GM12891 (cell line): ENCODE data around the gene TEKT4. TPM values are rescaled to one million over a fixed set of nuclear protein-coding genes. Genes with fewer than 3 reads are reported as not detected.
"Not testable (repeated sequence)": the region's sequence is repeated elsewhere in the genome, so short reads cannot be mapped to it uniquely, and the experiment has no call there.

Experiments
- DNase-seq: peaks from one replicate; pipeline ENCODE4 v3.0.0; 2011; ENCODE audit warnings: low spot score; ENCODE audit not compliant: insufficient read length
- FAIRE-seq: peaks from 2 replicates; lab custom pipeline; 2011; peaks lifted over from hg19 to GRCh38; lab: Jason Lieb, UNC
- PAX5 ChIP-seq: IDR thresholded peaks from 2 replicates; pipeline ENCODE4 v1.6.1; 2011; ENCODE audit warnings: low read length, moderate library complexity, mild to moderate bottlenecking; ENCODE audit not compliant: insufficient read depth, severe bottlenecking
- POLR2A ChIP-seq: IDR thresholded peaks from 2 replicates; pipeline ENCODE4 v1.6.1; 2011; ENCODE audit warnings: low read depth, low read length, control low read depth
- POLR2AphosphoS5 ChIP-seq: IDR thresholded peaks from 2 replicates; pipeline ENCODE4 v1.6.1; 2011; ENCODE audit warnings: low read depth, low read length, control low read depth
- POU2F2 ChIP-seq: IDR thresholded peaks from 2 replicates; pipeline ENCODE4 v1.6.1; 2011; ENCODE audit warnings: low read depth, mild to moderate bottlenecking, control low read depth, low read length, moderate library complexity
- SPI1 ChIP-seq: IDR thresholded peaks from 2 replicates; pipeline ENCODE4 v1.6.1; 2011; ENCODE audit warnings: low read depth, low read length, control low read depth
- TAF1 ChIP-seq: IDR thresholded peaks from 2 replicates; pipeline ENCODE4 v1.6.1; 2011; ENCODE audit warnings: low read depth, low read length, control low read depth
- polyA plus RNA-seq: library from polyadenylated mRNA; unstranded; fragments of >200 nt; gene quantifications from one replicate; pipeline ENCODE4 v1.2.1, GENCODE V29; 2012; ENCODE audit warnings: low read depth, missing spikeins, inconsistent platforms; ENCODE audit not compliant: missing spikeins

TEKT4 gene
- 0.40 TPM for polyA plus RNA-seq

GRCh38 chr2:94871226-94872087 is at the start of gene TEKT4:
TSS of gene TEKT4 (plus strand) at chr2:94871430. CDS start at chr2:94871580, 150 bp downstream.
- DNase-seq (no peak), FAIRE-seq (no peak)
- TF ChIP-seq POLR2A, result no peak
- TF ChIP-seq TAF1, result no peak
- TF ChIP-seq POU2F2, result no peak

GRCh38 chr2:94839224-94839623 is 32.0 kb upstream of the TEKT4 start:
- not testable (repeated sequence) for FAIRE-seq, DNase-seq

- not testable (repeated sequence) for FAIRE-seq, DNase-seq
These were observed 14.4 kb upstream of the TEKT4 start for GRCh38 chr2:94856856-94857255.

- DNase-seq, FAIRE-seq: not testable (repeated sequence)
These were observed 13.7 kb upstream of the TEKT4 start for GRCh38 chr2:94857367-94858162.

- not testable (repeated sequence) for DNase-seq, FAIRE-seq
These were observed 12.9 kb upstream of the TEKT4 start for GRCh38 chr2:94858163-94858888.

GRCh38 chr2:94861308-94862152 is 9.7 kb upstream of the TEKT4 start:
- DNase-seq (no peak), FAIRE-seq (no peak)
- TF ChIP-seq POLR2A, result no peak
- TF ChIP-seq POU2F2, result no peak
- no peak for TF ChIP-seq POLR2AphosphoS5
- no peak for TF ChIP-seq PAX5
- no peak for TF ChIP-seq TAF1
- TF ChIP-seq SPI1, result no peak

GRCh38 chr2:94862903-94863302 is 8.3 kb upstream of the TEKT4 start:
- not testable (repeated sequence) for FAIRE-seq, DNase-seq

- TF ChIP-seq POU2F2, result no peak
- no peak for TF ChIP-seq PAX5
- no peak for TF ChIP-seq TAF1
- TF ChIP-seq POLR2A, result no peak
- TF ChIP-seq POLR2AphosphoS5, result no peak
- no peak for FAIRE-seq
These were observed 2.1 kb upstream of the TEKT4 start for GRCh38 chr2:94869131-94869530.

GRCh38 chr2:94869552-94870439 is 1.4 kb upstream of the TEKT4 start:
- FAIRE-seq, result no peak
- TF ChIP-seq SPI1 (no peak), POU2F2 (no peak), TAF1 (no peak), PAX5 (no peak)

More at GRCh38 chr2:94869131-94869530, 2.1 kb upstream of the TEKT4 start:
- no peak for DNase-seq

More at GRCh38 chr2:94869552-94870439, 1.4 kb upstream of the TEKT4 start:
- DNase-seq, result no peak
